PFSK-1 (cell line): Measurements from ENCODE around the gene NUP62CL.

ENCODE experiments used
- FOXP2 ChIP-seq: optimal IDR thresholded peaks from 2 replicates; pipeline ENCODE3; 2011; ENCODE audit warnings: borderline replicate concordance, control low read depth, inconsistent platforms; ENCODE audit not compliant: insufficient read depth; ENCODE audit errors: extremely low read length, extremely low read depth
- POLR2AphosphoS5 ChIP-seq: IDR thresholded peaks from 2 replicates; pipeline ENCODE4 v1.6.1; 2012; ENCODE audit warnings: low read depth, mild to moderate bottlenecking, control low read depth, low read length, moderate library complexity
- SIN3A ChIP-seq: IDR thresholded peaks from 2 replicates; pipeline ENCODE4 v1.6.1; 2012; ENCODE audit warnings: mild to moderate bottlenecking, low read length, moderate library complexity, borderline replicate concordance; ENCODE audit not compliant: insufficient read depth
- TAF1 ChIP-seq: IDR thresholded peaks from 2 replicates; pipeline ENCODE4 v1.6.1; 2012; ENCODE audit warnings: low read length, control low read depth, borderline replicate concordance; ENCODE audit not compliant: insufficient read depth
- TF ChIP-seq, protein P1 (sequence below), 2 experiments: IDR thresholded peaks; 2 replicates each; pipeline versions ENCODE4 v1.6.1 to v1.8.0; 2011 to 2012; ENCODE audit warnings: low read depth in 2 of 2, low read length in 2 of 2, control low read depth in 1 of 2, inconsistent platforms in 1 of 2, mild to moderate bottlenecking in 1 of 2, moderate library complexity in 1 of 2; ENCODE audit not compliant: insufficient read depth in 1 of 2

The NUP62CL gene

DNA sequence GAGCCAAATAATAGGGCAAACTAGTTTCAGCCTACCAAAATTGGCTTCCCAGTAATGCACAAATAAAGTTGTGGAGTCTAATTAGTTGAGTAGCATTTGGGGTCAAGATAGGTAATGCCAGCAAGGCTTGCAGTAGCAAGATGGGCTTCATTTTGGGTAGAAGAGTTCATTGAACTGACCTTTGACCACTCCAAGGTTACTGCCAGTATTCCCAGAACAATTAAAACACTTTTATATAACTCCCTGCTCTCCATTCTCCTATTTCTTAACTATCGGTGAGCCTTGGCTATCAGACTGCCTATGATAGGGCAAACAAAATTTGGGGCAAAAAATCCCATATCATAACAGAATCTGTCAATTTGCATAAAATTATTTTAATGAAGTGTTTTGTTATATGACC lies 7.2 kb upstream of the NUP62CL start:
- TF ChIP-seq TAF1 (no peak), SIN3A (no peak), POLR2AphosphoS5 (no peak), FOXP2 (no peak)
- TF ChIP-seq, protein P1, sequence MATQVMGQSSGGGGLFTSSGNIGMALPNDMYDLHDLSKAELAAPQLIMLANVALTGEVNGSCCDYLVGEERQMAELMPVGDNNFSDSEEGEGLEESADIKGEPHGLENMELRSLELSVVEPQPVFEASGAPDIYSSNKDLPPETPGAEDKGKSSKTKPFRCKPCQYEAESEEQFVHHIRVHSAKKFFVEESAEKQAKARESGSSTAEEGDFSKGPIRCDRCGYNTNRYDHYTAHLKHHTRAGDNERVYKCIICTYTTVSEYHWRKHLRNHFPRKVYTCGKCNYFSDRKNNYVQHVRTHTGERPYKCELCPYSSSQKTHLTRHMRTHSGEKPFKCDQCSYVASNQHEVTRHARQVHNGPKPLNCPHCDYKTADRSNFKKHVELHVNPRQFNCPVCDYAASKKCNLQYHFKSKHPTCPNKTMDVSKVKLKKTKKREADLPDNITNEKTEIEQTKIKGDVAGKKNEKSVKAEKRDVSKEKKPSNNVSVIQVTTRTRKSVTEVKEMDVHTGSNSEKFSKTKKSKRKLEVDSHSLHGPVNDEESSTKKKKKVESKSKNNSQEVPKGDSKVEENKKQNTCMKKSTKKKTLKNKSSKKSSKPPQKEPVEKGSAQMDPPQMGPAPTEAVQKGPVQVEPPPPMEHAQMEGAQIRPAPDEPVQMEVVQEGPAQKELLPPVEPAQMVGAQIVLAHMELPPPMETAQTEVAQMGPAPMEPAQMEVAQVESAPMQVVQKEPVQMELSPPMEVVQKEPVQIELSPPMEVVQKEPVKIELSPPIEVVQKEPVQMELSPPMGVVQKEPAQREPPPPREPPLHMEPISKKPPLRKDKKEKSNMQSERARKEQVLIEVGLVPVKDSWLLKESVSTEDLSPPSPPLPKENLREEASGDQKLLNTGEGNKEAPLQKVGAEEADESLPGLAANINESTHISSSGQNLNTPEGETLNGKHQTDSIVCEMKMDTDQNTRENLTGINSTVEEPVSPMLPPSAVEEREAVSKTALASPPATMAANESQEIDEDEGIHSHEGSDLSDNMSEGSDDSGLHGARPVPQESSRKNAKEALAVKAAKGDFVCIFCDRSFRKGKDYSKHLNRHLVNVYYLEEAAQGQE (IDR thresholded peaks at IDR 0.05; ENCODE audit: insufficient read depth in 1 of 2, low read depth in 2 of 2, low read length in 2 of 2): no peak

DNA sequence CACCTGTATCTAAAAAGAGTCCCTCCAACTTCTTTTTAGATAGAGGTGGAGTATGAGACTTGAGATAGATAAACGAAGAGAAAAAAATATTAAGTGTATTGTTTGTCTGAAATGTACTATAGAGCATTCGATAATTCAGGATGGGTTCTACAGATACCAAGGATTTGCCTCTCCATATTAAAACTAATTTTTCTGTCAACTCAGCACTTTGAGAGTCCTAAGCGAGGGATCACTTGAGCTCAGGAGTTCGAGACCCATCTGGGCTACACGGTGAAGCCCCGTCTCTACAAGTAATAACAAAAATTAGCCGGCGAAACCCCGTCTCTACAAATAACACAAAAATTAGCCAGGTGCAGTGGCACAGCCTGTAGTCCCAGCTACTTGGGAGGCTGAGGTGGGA lies 1.7 kb upstream of the NUP62CL start:
- TF ChIP-seq, protein P1 (IDR thresholded peaks at IDR 0.05; ENCODE audit: insufficient read depth in 1 of 2, low read depth in 2 of 2, low read length in 2 of 2): no peak
- TF ChIP-seq POLR2AphosphoS5: no peak
- no peak for TF ChIP-seq SIN3A
- no peak for TF ChIP-seq FOXP2
- no peak for TF ChIP-seq TAF1

DNA sequence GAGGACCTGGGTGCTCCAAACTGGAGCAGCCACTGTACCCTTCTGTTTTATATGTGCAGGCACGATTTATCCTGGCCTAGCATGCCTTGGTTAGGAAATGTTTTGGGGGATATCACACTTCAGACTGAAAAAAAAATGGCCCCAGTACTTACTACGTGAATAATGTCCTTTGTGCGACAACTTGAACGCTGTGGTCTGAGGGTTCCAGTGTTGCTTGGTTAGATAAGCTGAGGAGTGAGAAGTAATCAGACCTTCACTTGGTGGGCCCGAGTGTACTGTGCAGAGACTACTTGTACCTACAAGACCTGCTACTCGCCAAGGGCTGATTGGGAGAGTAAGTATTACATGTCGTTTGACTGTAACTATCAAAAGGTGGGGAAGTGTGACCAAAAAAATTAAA lies 856 bp upstream of the NUP62CL start:
- no peak for TF ChIP-seq POLR2AphosphoS5
- TF ChIP-seq TAF1: no peak
- no peak for TF ChIP-seq SIN3A
- no peak for TF ChIP-seq FOXP2
- TF ChIP-seq, protein P1 (IDR thresholded peaks at IDR 0.05; ENCODE audit: insufficient read depth in 1 of 2, low read depth in 2 of 2, low read length in 2 of 2): no peak

DNA sequence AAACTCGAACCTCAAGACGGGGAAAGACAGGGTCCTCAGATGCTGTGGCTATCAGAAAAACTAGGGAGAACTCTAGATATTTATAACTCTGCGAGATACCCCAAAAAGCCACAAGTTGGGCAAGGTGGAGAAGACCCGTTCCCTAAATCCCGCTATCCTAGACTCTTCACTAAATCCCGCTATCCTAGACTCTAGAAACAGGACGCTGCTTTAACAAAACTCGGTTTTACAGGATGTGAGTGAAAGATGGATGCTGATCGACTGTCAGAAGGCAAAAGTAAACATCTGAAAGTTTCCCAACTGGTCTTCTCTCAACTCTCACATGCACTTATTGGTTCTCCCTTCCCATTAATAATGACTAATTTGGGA lies 448 bp upstream of the NUP62CL start:
- no peak for TF ChIP-seq FOXP2
- no peak for TF ChIP-seq SIN3A
- TF ChIP-seq, protein P1 (IDR thresholded peaks at IDR 0.05; ENCODE audit: insufficient read depth in 1 of 2, low read depth in 2 of 2, low read length in 2 of 2): no peak
- TF ChIP-seq TAF1: no peak
- no peak for TF ChIP-seq POLR2AphosphoS5

DNA sequence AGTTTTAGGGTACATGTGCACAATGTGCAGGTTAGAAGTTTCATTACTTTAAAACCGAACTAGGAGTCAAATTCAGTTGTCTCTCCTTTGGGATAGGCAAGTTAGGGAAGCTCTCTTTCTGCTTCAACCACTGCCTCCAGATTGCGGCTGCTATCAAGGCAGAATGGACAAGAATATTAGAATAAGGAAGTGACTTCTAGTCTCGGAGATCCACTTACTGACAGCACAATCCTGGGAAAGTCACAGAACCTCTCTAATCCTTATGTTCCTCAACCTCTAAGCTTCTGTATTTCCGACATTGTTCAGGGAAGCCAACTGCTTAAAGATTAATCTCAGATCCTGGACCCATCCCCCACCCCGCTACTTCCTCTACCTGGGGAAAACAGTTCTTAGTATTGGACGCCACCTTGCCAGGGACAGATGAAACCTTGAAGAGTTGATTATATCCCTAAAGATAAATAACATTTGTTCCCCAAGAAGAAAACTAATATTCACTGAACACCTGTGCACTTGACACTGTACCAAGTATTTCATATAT lies 2.1 kb downstream of the NUP62CL start:
- no peak for TF ChIP-seq TAF1
- no peak for TF ChIP-seq SIN3A
- no peak for TF ChIP-seq POLR2AphosphoS5
- no peak for TF ChIP-seq FOXP2
- TF ChIP-seq, protein P1 (IDR thresholded peaks at IDR 0.05; ENCODE audit: insufficient read depth in 1 of 2, low read depth in 2 of 2, low read length in 2 of 2): no peak
